ENCODE data around the gene CCDC33. TPM values are rescaled to one million over a fixed set of nuclear protein-coding genes. Genes with fewer than 3 reads are reported as not detected.

CCDC33 gene
- total RNA-seq, 2 experiments from 2014 or later = 0.17 TPM; not detected in 1

DNA sequence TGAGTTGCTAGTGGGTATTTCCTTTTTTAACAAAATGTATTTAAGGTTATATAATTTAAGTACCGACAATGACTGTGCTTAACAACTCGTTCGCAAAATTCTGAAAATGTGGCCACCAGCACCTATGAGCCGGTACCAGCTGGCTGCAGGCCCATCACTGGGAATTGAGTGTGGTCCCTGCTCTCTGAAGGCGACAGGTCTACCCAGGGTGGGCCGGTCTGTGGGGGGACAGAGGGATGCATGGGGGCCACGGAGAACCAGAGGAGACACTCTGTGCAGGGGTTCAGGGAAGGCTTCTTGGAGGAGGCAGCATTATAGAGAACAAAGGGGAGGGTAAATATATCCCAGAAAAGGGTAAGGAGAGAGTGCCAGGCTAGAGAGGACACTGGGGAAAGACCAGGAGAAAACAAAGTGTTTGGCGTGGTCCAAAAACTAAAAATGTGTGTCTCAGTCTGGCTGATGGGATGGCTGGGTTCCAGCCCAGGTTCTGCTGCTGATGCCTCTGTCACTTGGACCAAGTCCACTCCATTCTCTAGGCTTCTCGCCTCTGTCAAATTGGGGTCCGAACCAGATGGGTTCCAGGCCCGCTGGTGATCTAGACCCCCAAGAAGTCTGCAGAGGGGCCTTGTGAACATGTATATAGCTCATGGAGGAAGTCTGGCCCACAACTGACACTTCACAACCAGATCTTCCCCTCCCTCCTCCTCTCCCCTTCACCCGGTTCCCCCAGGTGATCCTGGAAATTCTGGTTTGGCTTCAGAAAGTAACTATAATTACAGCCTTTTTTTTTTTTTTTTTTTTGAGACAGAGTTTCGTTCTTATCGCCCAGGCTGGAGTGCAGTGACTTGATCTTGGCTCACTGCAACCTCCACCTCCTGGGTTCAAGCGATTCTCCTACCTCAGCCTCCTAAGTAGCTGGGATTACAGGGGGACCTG, 142.0 kb downstream of the CCDC33 start:
- Mint-ChIP-seq H3K36me3 (no peaks in the 10 kb centered on the region), H3K4me3 (no peak overlapping the region), H3K27me3 (peaks cover 2% of the 10 kb centered on the region), H3K9me3 (no peaks in the 10 kb centered on the region), H3K4me1 (peaks cover 40% of the 10 kb centered on the region), H3K27ac (peak overlapping the region; percentile 52)
- ATAC-seq (ENCODE audit: low read depth) (no peak), DNase-seq (no peak)
- POLR2A ChIA-PET = interaction anchor here (0.6 to 2.5 kb wide), 8 partner anchors 59 to 409 kb away, joined by 3 to 10 read pairs (median 5); partner anchors contain the start of gene UBL7

DNA sequence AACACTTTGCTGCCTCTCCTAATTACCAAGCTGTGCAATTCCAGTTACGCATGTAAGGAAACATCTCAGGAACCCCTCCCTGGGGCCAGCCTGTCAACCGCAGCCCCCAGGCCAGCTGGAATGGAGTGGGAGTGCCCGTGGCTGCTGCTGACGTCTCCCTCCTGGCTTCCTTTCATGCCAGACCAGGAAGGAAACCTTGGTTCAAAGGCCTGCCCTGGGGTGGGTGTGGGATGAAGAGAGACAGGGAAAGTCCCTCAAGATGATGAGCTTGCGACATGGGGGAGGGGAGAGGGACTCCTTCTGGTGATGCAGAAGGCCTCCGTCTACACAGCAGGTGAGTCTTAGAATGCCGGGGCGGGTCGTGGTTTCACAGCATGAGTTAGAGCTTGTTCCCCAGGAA, 142.7 kb downstream of the CCDC33 start:
- Mint-ChIP-seq H3K27ac (no peak overlapping the region), H3K4me3 (no peak overlapping the region), H3K4me1 (peaks cover 45% of the 10 kb centered on the region), H3K9me3 (no peaks in the 10 kb centered on the region), H3K36me3 (no peaks in the 10 kb centered on the region), H3K27me3 (no peaks in the 10 kb centered on the region)
- DNase-seq = peak; percentile 34
- no peak for ATAC-seq (ENCODE audit: low read depth)
- POLR2A ChIA-PET = interaction anchor here (0.7 to 2.5 kb wide), 5 partner anchors 58 to 253 kb away, joined by 3 to 10 read pairs (median 5); partner anchors contain the start of gene UBL7

DNA sequence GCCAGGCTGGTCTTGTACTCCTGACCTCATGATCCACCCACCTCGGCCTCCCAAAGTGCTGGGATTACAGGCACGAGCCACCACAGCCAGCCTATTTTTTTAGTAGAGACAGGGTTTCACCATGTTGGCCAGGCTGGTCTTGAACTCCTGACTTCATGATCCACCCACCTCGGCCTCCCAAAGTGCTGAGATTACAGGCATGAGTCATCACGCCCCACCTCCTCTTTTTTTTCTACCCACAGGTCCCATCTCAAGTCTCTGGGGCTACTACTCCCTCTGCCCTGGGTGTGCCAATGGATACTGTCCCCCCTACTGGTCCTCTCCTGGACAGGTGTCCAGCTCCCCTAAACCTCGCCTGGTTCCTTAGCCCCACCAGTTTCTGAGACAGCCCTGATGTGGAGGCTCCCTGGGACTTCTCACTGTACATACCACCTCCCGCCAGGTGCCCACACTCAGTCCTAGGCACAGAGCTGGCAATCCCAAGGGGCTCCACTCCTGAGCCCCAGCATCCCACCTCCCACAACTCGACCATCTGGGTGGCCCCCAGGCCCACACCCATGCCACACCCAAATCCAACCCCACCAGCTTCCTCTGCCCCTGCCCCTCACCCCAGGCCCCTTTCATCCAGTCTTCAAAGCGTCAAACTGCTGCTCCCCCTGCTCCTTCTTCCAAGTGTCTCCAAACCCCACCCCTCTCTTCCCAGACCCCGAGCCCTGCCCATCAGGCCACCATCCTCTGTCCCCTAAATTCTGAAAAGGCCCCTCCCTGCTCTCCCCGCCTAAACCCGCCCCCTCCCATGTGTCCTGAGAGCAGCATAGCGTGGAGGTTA, 144.4 kb downstream of the CCDC33 start:
- Mint-ChIP-seq H3K4me1 (peaks cover 52% of the 10 kb centered on the region), H3K36me3 (no peaks in the 10 kb centered on the region), H3K27ac (peak overlapping the region; percentile 47), H3K27me3 (no peaks in the 10 kb centered on the region), H3K4me3 (no peak overlapping the region), H3K9me3 (no peaks in the 10 kb centered on the region)
- DNase-seq = peak; percentile 24
- POLR2A ChIA-PET = interaction anchor here (2.5 kb wide), 1 partner anchor 81 kb away, joined by 10 read pairs; the partner anchor contains the start of gene UBL7
- no peak for ATAC-seq (ENCODE audit: low read depth)

DNA sequence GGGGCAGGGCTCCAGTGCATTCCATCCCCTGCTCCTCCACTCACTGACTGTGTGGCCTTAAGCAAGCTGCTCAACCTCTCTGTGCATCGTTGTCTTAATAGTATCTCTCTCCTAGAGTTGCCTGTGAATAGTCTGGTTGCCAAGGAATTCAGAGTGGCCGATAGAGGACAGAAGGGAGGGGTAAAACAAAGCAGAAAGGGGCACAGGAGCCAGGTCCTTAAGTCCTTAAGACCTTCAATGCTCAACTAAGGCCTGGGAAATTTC, 145.0 kb downstream of the CCDC33 start:
- DNase-seq = no peak

DNA sequence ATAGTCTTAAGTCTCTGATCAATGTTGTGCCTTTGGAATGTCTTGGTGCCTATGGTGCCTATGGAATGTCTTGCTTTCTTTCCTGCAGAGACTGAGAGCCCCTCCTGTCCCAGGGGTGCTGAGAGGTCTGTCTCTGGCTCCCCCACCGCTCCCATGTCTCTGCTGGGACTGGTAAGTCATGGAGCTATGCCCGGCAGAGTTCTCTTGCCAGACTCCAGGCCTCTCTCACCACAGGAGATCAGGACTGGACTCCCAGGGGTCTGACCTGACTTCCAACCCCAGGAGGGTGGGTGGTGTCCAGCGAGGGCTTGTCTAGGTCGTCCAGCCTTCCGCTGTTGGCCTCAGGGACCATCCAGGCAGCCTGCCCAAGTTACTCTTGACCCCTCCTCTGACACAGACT, 145.4 kb downstream of the CCDC33 start:
- Mint-ChIP-seq H3K27ac (peak overlapping the region; percentile 76), H3K36me3 (no peaks in the 10 kb centered on the region), H3K9me3 (no peaks in the 10 kb centered on the region), H3K4me1 (peaks cover 54% of the 10 kb centered on the region), H3K4me3 (no peak overlapping the region), H3K27me3 (no peaks in the 10 kb centered on the region)
- ATAC-seq (ENCODE audit: low read depth) = no peak
- POLR2A ChIA-PET = interaction anchor here (1.7 to 4.8 kb wide), 2 partner anchors 51 to 58 kb away, joined by 15 to 67 read pairs; partner anchors contain the start of gene SEMA7A
- DNase-seq = peak; percentile 27

More for the DNA sequence above, 145.0 kb downstream of the CCDC33 start:
- Mint-ChIP-seq H3K4me1 (peaks cover 55% of the 10 kb centered on the region), H3K9me3 (no peaks in the 10 kb centered on the region), H3K4me3 (no peak overlapping the region), H3K27ac (no peak overlapping the region), H3K27me3 (no peaks in the 10 kb centered on the region), H3K36me3 (no peaks in the 10 kb centered on the region)
- POLR2A ChIA-PET = no interaction called here
- ATAC-seq (ENCODE audit: low read depth) = no peak

DNA sequence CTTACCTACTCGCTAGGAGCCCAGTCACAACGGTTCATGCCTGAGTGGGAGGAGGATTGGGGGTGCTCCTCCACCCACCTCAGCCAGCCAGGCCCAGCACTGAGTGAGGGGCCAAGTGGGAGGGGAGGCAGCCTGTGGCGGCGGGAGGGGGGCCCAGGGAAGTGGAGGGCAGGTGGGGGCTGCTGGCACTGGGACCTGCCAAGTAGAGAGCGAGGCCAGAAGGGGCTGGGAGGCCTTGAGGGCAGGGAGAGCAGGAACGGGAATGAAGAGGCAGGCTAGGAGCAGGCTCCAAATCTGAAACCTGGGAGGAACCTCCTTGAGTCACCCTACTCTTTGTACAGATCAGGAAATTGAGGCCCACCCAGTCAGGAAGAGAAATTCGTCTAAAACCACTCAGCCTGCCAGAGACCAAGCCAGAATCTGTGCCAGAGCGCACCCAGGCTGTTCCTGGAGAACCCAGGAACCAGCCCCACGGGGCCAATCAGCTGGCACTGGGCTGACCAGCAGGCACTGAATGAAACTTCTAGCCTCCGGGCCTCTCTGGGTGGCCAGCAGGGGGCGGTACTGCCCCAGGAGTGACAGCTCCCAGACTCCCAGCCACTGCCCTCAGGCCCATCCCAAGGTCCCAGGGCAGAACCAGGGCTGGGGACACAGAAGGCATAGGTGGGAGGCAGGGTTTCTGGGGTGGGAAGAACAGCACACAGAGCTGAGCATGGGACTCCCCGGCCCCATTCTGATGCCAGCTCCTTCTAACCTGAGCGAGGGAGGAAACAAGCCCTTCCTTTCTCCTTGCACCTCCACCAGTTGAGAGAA, 146.1 kb downstream of the CCDC33 start:
- Mint-ChIP-seq H3K9me3 (no peaks in the 10 kb centered on the region), H3K4me3 (no peak overlapping the region), H3K27me3 (no peaks in the 10 kb centered on the region), H3K4me1 (peaks cover 53% of the 10 kb centered on the region), H3K36me3 (no peaks in the 10 kb centered on the region), H3K27ac (peak overlapping the region; percentile 76)
- DNase-seq = peak; percentile 89
- ATAC-seq (ENCODE audit: low read depth) = peak; percentile 45
- POLR2A ChIA-PET = interaction anchor here (0.6 to 5.3 kb wide), 8 partner anchors 18 to 239 kb away, joined by 3 to 67 read pairs (median 10); partner anchors contain the start of genes ARID3B and SEMA7A

DNA sequence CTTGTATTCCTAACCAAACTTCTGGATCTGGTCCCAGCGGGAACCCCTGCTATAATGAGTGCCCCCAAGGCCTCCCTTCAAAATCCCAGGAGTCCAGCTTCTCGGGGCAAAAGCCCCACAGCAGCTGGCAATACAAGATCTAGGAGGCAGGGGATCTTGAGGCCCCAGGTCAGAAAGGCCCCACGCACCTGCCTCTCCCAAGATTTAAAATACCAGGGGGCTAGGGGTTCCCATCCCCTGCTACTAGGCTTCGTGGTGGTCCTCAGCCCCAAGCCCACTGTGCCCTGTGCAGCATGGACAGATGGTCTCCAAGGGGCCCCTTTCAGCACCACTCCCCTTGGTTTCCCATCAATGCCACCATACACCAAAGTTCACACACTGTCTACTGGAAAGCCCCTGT, 147.2 kb downstream of the CCDC33 start:
- H3K4me1 Mint-ChIP-seq = peaks cover 50% of the 10 kb centered on the region
- DNase-seq (no peak), ATAC-seq (ENCODE audit: low read depth) (no peak)
- peak overlapping the region; percentile 91 for H3K27ac Mint-ChIP-seq
- POLR2A ChIA-PET = interaction anchor here (1.0 to 5.3 kb wide), 12 partner anchors 17 to 157 kb away, joined by 3 to 109 read pairs (median 10); partner anchors contain the start of genes ARID3B, SEMA7A and UBL7
- H3K27me3 Mint-ChIP-seq = no peaks in the 10 kb centered on the region
- no peaks in the 10 kb centered on the region for H3K36me3 Mint-ChIP-seq
- H3K4me3 Mint-ChIP-seq = peak overlapping the region; percentile 69
- H3K9me3 Mint-ChIP-seq = no peaks in the 10 kb centered on the region

DNA sequence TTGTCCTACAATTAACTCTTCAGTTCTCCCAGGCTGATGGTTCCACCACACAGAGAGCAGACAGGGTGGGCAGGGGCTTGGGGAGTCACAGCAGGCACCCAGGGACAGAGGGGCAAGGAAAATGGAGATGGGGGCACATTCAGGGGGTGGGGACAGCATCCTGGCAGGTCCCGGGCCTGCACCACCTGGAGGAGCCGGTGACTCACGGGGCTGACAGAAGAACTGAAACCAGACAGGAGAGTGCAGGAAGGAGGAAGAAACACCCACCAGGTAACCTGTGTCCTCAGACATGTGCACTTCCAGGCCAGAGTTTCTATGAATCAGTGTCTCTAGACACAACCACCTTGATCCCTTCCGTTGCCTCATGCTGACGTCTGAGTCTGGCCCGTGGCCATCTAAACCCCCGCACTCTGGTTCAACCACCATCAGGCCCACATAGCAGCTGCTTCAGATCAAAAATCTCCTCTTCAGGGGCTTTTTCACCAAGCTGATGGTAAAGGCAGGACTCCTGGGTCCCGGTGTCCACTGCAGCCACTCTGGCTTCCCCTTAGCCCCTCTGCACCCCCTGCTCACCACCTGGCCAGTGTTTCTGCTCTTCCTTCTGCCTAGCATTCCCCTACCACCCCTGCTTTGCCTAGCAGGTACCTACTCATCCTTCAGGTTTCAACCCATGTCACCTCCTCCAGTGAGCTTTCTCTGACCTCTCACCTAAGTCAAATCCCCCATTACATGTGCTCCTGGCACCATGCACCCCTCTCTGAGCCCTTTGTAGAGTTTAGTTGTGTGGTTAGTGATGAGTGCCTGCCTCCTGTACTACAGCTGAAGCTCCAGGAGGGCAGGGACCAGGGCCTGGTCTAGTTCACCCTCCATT, 147.8 kb downstream of the CCDC33 start:
- POLR2A ChIA-PET = interaction anchor here (0.8 to 5.3 kb wide), 16 partner anchors 10 to 231 kb away, joined by 3 to 109 read pairs (median 7); partner anchors contain the start of genes ARID3B, CLK3, SEMA7A and UBL7

DNA sequence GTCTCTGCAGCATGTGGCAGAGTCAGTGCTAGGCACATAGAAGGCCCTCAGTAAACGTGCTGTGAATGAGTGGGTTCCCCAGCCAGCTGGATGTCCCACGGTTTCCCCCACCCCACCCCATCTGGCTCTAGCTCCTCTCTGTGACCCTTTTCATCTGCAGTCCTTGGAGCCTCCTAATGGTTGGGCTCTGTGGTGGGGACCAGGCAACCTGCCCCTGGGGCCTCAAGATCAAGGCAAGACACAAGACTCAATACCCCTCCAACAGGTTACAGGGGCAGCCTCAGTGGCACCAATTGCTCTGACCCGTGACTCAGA, 148.4 kb downstream of the CCDC33 start:
- Mint-ChIP-seq H3K27ac (peak overlapping the region; percentile 91), H3K9me3 (no peaks in the 10 kb centered on the region), H3K4me1 (peaks cover 45% of the 10 kb centered on the region), H3K27me3 (no peaks in the 10 kb centered on the region), H3K4me3 (peak overlapping the region; percentile 69), H3K36me3 (no peaks in the 10 kb centered on the region)
- DNase-seq (peak; percentile 51), ATAC-seq (ENCODE audit: low read depth) (no peak)
- POLR2A ChIA-PET = interaction anchor here (0.5 to 5.3 kb wide), 22 partner anchors 9 to 687 kb away, joined by 3 to 109 read pairs (median 6); partner anchors contain the start of genes ARID3B, CLK3, SEMA7A and UBL7

More for the DNA sequence above, 147.8 kb downstream of the CCDC33 start:
- Mint-ChIP-seq H3K4me1 (peaks cover 46% of the 10 kb centered on the region), H3K27ac (peak overlapping the region; percentile 91), H3K36me3 (no peaks in the 10 kb centered on the region), H3K27me3 (no peaks in the 10 kb centered on the region), H3K4me3 (peak overlapping the region; percentile 69), H3K9me3 (no peaks in the 10 kb centered on the region)
- DNase-seq = peak; percentile 61
- peak; percentile 49 for ATAC-seq (ENCODE audit: low read depth)

DNA sequence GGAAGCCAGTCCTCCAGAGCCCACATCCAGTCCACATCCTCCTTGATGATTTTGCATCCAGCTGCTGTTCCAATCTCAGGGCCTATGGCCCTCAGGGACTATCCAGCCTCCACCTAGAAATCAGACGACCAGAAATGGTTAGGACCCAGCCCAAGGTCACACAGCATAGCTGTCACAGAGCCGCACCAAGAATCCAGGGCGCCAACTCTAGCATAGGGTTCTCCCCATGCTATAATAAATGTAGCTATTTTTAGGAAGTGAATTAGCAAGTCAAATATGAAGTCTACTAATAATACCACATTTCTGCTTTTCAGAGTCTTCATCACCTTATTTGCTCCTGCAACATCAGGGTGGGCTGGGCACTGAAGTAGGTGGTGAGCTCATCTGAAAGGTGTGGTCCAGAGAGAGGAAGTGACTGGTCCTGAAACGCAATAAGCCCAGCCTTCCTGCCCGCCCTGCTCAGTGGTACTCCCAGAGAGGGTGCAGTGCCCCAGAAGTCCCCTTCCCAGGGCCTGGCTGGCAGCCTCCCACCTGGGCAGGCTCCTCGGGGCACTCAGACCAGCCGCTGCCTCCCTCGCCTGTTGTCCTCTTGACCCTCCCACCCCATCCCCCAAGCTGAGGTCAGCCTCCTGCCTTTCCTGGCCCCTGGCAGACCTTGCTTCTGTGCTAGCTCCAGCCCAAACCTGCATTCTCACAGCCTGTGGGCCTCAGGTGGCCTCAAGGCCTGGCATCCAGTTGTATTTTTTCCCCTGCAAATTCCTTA, 148.9 kb downstream of the CCDC33 start:
- Mint-ChIP-seq H3K9me3 (no peaks in the 10 kb centered on the region), H3K36me3 (no peaks in the 10 kb centered on the region), H3K27ac (peak overlapping the region; percentile 91), H3K4me3 (peak overlapping the region; percentile 69), H3K27me3 (no peaks in the 10 kb centered on the region), H3K4me1 (peaks cover 45% of the 10 kb centered on the region)
- DNase-seq (peak; percentile 62), ATAC-seq (ENCODE audit: low read depth) (peak; percentile 84)
- POLR2A ChIA-PET = interaction anchor here (0.5 to 5.3 kb wide), 21 partner anchors 9 to 687 kb away, joined by 3 to 109 read pairs (median 7); partner anchors contain the start of genes ARID3B, CLK3, SEMA7A and UBL7

DNA sequence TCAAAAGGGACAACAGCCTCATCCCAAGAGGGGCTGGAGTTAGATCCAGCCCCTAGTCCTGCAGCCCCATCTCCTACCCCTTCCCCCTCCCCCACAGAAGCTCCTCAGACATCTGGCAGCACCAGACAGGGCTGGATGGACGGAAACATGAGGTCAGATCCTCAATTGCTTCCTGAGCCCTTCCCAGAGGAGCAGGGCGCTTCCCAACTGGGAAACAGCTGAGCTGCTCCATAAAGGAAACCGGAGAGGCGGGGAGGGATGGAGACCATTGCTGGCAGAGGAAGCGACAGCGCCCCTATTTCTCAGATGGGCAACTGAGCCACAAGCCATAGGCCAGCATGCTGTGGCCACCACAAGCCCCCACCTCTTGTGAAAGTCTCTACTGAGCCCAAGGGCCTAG, 149.6 kb downstream of the CCDC33 start:
- DNase-seq (no peak), ATAC-seq (ENCODE audit: low read depth) (no peak)
- Mint-ChIP-seq H3K9me3 (no peaks in the 10 kb centered on the region), H3K4me3 (no peak overlapping the region), H3K27ac (peak overlapping the region; percentile 91), H3K4me1 (peaks cover 48% of the 10 kb centered on the region), H3K36me3 (no peaks in the 10 kb centered on the region), H3K27me3 (no peaks in the 10 kb centered on the region)
- POLR2A ChIA-PET = interaction anchor here (0.9 to 5.3 kb wide), 16 partner anchors 8 to 155 kb away, joined by 3 to 109 read pairs (median 8); partner anchors contain the start of genes ARID3B, SEMA7A and UBL7
